GM10266 (cell line): ENCODE results near the gene SLC25A36.
"Not testable (repeated sequence)": the region's sequence is repeated elsewhere in the genome, so short reads cannot be mapped to it uniquely, and the experiment has no call there.

Experiments
- DNase-seq: peaks from one replicate; pipeline ENCODE4 v3.0.0; 2012; ENCODE audit errors: extremely low spot score
- CTCF ChIP-seq: IDR thresholded peaks from 2 replicates; pipeline ENCODE4 v1.5.1; 2012; ENCODE audit warnings: mild to moderate bottlenecking, low read depth; ENCODE audit not compliant: control insufficient read depth, insufficient read depth; ENCODE audit errors: missing control alignments

SLC25A36 gene

GRCh38 chr3:140927279-140928069 lies 14.2 kb upstream of the SLC25A36 start:
- TF ChIP-seq CTCF = no peak
- no peak for DNase-seq

- DNase-seq = no peak
- no peak for TF ChIP-seq CTCF
Measured at GRCh38 chr3:140929446-140929845, 12.2 kb upstream of the SLC25A36 start.

- no peak for TF ChIP-seq CTCF
- no peak for DNase-seq
Measured at GRCh38 chr3:140931016-140931454, 10.6 kb upstream of the SLC25A36 start.

- TF ChIP-seq CTCF = no peak
- no peak for DNase-seq
Measured at GRCh38 chr3:140931801-140932200, 9.8 kb upstream of the SLC25A36 start.

GRCh38 chr3:140933109-140933508 lies 8.5 kb upstream of the SLC25A36 start:
- DNase-seq = no peak
- TF ChIP-seq CTCF = no peak

GRCh38 chr3:140933552-140933951 lies 8.1 kb upstream of the SLC25A36 start:
- DNase-seq = no peak
- TF ChIP-seq CTCF = no peak

- not testable (repeated sequence) for DNase-seq
Measured at GRCh38 chr3:140939305-140939704, 2.3 kb upstream of the SLC25A36 start.

- no peak for TF ChIP-seq CTCF
- DNase-seq = no peak
Measured at GRCh38 chr3:140941090-140941433, 574 bp upstream of the SLC25A36 start.
